HepG2 (cell line): ENCODE data around the gene ZNF554. TPM values are rescaled to one million over a fixed set of nuclear protein-coding genes. Genes with fewer than 3 reads are reported as not detected.
A peak's percentile ranks its signal among the peaks of the same experiment; 100 is the strongest.

Experiments
- JDP2 ChIP-seq: sonication (generic); formaldehyde crosslinking; IDR thresholded peaks from 2 replicates; pipeline ENCODE4 v1.8.1; 2022; ENCODE audit warnings: missing genetic modification reagents, borderline replicate concordance
- NCOA2 ChIP-seq: sonication (generic); formaldehyde crosslinking; IDR thresholded peaks from 2 replicates; pipeline ENCODE4 v1.8.0; 2022; ENCODE audit warnings: inconsistent platforms
- RAD51 ChIP-seq: fragments of 450-650 bp; IDR thresholded peaks from 2 replicates; pipeline ENCODE4 v1.6.1; 2016; ENCODE audit warnings: borderline replicate concordance
- SALL1 ChIP-seq: sonication (generic); formaldehyde crosslinking; IDR thresholded peaks from 2 replicates; pipeline ENCODE4 v1.8.0; 2022; ENCODE audit warnings: mild to moderate bottlenecking, missing genetic modification reagents
- USF2 ChIP-seq, 2 experiments: sonication (generic) in 1 of 2; formaldehyde crosslinking in 1 of 2; IDR thresholded peaks; 2 replicates each; pipeline versions ENCODE4 v1.5.1 to v1.6.1; 2011 to 2020; ENCODE audit warnings: borderline replicate concordance in 1 of 2, low read depth in 1 of 2, low read length in 1 of 2, mild to moderate bottlenecking in 1 of 2, missing genetic modification reagents in 1 of 2, moderate library complexity in 1 of 2
- ZMYM4 ChIP-seq: sonication (generic); formaldehyde crosslinking; IDR thresholded peaks from 2 replicates; pipeline ENCODE4 v1.8.1; 2023; ENCODE audit warnings: mild to moderate bottlenecking, missing genetic modification reagents
- ZNF24 ChIP-seq: fragments of 450-650 bp; IDR thresholded peaks from 2 replicates; pipeline ENCODE4 v1.6.1; 2017; ENCODE audit warnings: antibody characterized with exemption, mild to moderate bottlenecking
- ZNF264 ChIP-seq: sonication (generic); formaldehyde crosslinking; IDR thresholded peaks from 2 replicates; pipeline ENCODE4 v1.4.0; 2020; ENCODE audit warnings: missing genetic modification reagents
- ZNF296 ChIP-seq: sonication (generic); formaldehyde crosslinking; conservative IDR thresholded peaks from 2 replicates; pipeline ENCODE4 v1.5.0; 2020; ENCODE audit warnings: mild to moderate bottlenecking, missing genetic modification reagents
- ZNF329 ChIP-seq: sonication (generic); formaldehyde crosslinking; IDR thresholded peaks from 2 replicates; pipeline ENCODE4 v1.9.0; 2021; ENCODE audit warnings: low read depth, mild to moderate bottlenecking, missing genetic modification reagents
- ZNF343 ChIP-seq: sonication (generic); formaldehyde crosslinking; IDR thresholded peaks from 2 replicates; pipeline ENCODE4 v1.4.0; 2020; ENCODE audit warnings: mild to moderate bottlenecking, missing genetic modification reagents
- ZNF609 ChIP-seq: sonication (generic); formaldehyde crosslinking; IDR thresholded peaks from 2 replicates; pipeline ENCODE4 v1.4.0; 2020; ENCODE audit warnings: mild to moderate bottlenecking, missing genetic modification reagents, borderline replicate concordance
- polyA plus RNA-seq, 8 experiments: library from polyadenylated mRNA; depleted of rRNA in 3 of 8; stranded (reverse) in 7 of 8; unstranded in 1 of 8; fragments of >200 nt; fragmentation: Illumina TruSeq in 4 of 8; extraction: Trizol in 4 of 8; gene quantifications; 2 replicates each; pipeline versions ENCODE4 v1.2.1 to v1.2.3, GENCODE V29; 2011 to 2016; ENCODE audit warnings: low read depth in 4 of 8, missing spikeins in 1 of 8, mixed read lengths in 1 of 8; ENCODE audit not compliant: insufficient read depth in 1 of 8
- total RNA-seq, 5 experiments: library from RNA; depleted of rRNA; stranded (reverse); fragments of >200 nt; fragmentation: Illumina TruSeq; extraction: Trizol; gene quantifications; 2 replicates each; pipeline ENCODE4 v1.2.3, GENCODE V29; 2016; ENCODE audit warnings: low read depth in 1 of 5
- TF ChIP-seq, protein P1 (sequence below), 2 experiments: sonication (generic) in 1 of 2; formaldehyde crosslinking in 1 of 2; IDR thresholded peaks; 2 replicates each; pipeline versions ENCODE4 v1.4.0 to v1.6.1; 2016 to 2020; ENCODE audit warnings: borderline replicate concordance in 1 of 2, low read depth in 1 of 2, mild to moderate bottlenecking in 1 of 2, missing genetic modification reagents in 1 of 2
- TF ChIP-seq, protein P2 (sequence below): sonication (generic); formaldehyde crosslinking; IDR thresholded peaks from 2 replicates; pipeline ENCODE4 v1.4.0; 2020; ENCODE audit warnings: mild to moderate bottlenecking, missing genetic modification reagents

The ZNF554 gene
- total and polyA plus RNA-seq, 2 of the 13 experiments (the other 11 are each of a cell fraction or from before 2014, with no cell fraction given), result 2.2 to 2.7 TPM

DNA sequence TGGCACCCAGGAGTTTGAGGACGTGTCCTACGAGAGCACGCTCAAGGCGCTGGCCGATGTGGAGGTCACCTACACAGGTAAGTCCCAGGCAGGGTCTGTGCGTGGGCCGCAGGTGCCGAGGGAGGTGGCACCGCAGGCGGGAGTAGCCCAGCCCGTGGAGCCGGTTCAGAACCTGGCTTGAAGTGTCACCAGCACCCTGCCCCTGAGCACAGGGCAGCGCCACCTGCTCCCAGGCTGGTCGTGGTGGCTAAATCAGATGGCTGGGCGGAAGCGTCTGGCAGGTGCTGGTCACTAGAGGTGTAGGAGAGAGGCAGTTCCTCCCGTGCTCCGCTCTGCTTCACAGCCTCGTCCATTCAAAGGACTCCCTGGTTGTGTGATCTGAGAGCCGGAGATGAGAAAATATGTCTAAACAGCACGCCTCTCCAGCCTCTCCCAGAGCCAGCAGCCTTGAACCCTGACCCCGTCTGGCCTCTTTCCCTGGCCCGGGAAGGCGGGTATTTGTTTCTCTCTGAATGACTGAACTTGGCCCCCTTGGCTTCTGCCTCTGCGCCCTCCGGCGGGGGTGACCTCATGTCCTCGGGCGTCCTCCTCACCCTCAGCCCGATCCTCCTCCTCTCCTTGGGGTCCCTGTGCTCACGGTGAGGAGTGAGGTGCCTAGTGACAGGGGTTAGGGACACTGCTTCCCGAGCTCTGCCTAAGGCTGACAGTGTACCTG is 29.0 kb upstream of the ZNF554 start (continued):
- no peak for TF ChIP-seq USF2 (IDR thresholded peaks at IDR 0.05; ENCODE audit: low read depth, low read length)
- TF ChIP-seq USF2 (CRISPR knock-in tag; IDR thresholded peaks at IDR 0.05; ENCODE audit: borderline replicate concordance), result no peak
- peak; percentile 70; the same call in 1 of the 2 replicates for TF ChIP-seq ZNF264
- peak; percentile 84 for TF ChIP-seq ZNF609 (CRISPR knock-in tag)
- peak; percentile 75 for TF ChIP-seq ZMYM4
- TF ChIP-seq RAD51, result no peak
- TF ChIP-seq, protein P1, sequence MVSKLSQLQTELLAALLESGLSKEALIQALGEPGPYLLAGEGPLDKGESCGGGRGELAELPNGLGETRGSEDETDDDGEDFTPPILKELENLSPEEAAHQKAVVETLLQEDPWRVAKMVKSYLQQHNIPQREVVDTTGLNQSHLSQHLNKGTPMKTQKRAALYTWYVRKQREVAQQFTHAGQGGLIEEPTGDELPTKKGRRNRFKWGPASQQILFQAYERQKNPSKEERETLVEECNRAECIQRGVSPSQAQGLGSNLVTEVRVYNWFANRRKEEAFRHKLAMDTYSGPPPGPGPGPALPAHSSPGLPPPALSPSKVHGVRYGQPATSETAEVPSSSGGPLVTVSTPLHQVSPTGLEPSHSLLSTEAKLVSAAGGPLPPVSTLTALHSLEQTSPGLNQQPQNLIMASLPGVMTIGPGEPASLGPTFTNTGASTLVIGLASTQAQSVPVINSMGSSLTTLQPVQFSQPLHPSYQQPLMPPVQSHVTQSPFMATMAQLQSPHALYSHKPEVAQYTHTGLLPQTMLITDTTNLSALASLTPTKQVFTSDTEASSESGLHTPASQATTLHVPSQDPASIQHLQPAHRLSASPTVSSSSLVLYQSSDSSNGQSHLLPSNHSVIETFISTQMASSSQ (IDR thresholded peaks at IDR 0.05; ENCODE audit: low read depth), result peak; percentile 30; the same call in 1 of the 2 replicates
- TF ChIP-seq, protein P1 (CRISPR knock-in tag; IDR thresholded peaks at IDR 0.05; ENCODE audit: borderline replicate concordance), result peak; percentile 41; the same call in 1 of the 2 replicates
- TF ChIP-seq ZNF24, result no peak
- TF ChIP-seq, protein P2, sequence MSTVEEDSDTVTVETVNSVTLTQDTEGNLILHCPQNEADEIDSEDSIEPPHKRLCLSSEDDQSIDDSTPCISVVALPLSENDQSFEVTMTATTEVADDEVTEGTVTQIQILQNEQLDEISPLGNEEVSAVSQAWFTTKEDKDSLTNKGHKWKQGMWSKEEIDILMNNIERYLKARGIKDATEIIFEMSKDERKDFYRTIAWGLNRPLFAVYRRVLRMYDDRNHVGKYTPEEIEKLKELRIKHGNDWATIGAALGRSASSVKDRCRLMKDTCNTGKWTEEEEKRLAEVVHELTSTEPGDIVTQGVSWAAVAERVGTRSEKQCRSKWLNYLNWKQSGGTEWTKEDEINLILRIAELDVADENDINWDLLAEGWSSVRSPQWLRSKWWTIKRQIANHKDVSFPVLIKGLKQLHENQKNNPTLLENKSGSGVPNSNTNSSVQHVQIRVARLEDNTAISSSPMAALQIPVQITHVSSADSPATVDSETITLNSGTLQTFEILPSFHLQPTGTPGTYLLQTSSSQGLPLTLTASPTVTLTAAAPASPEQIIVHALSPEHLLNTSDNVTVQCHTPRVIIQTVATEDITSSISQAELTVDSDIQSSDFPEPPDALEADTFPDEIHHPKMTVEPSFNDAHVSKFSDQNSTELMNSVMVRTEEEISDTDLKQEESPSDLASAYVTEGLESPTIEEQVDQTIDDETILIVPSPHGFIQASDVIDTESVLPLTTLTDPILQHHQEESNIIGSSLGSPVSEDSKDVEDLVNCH, result no peak
- no peak for TF ChIP-seq ZNF329 (CRISPR knock-in tag)
- TF ChIP-seq ZNF343 (CRISPR knock-in tag), result peak; percentile 27; the same call in 1 of the 2 replicates
- TF ChIP-seq JDP2, result no peak
- no peak for TF ChIP-seq ZNF296 (CRISPR knock-in tag)
- TF ChIP-seq SALL1 (CRISPR knock-in tag), result peak; percentile 92
- peak; percentile 53 for TF ChIP-seq NCOA2 (CRISPR knock-in tag)
